ENCODE data around the gene LRRC19.

Gene LRRC19

GRCh38 chr9:26955921-26956859, 49.3 kb downstream of the LRRC19 start, which contains the start of gene IFT74 (continued):
- TF ChIP-seq ZNF362 (tag by site-specific recombination; IDR thresholded peaks at IDR 0.05) (0 out of 2 replicates have a peak, but pooled peaks have one; percentile 32), ZNF571 (tag by site-specific recombination; IDR thresholded peaks at IDR 0.05) (no peak), EGR2 (tag by site-specific recombination; IDR thresholded peaks at IDR 0.05; ENCODE audit: low read depth) (peak; percentile 58; the same call in 1 of the 2 replicates), ZNF335 (tag by site-specific recombination; conservative IDR thresholded peaks at IDR 0.05) (peak; percentile 93), BCL11A (tag by site-specific recombination; IDR thresholded peaks at IDR 0.05; ENCODE audit: low read depth) (no peak), ZNF155 (tag by site-specific recombination; IDR thresholded peaks at IDR 0.05) (no peak), ZSCAN30 (tag by site-specific recombination; IDR thresholded peaks at IDR 0.05) (0 out of 2 replicates have a peak, but pooled peaks have one; percentile 23), ZNF354C (tag by site-specific recombination; IDR thresholded peaks at IDR 0.05; ENCODE audit: borderline replicate concordance, low read depth) (no peak), ZBTB49 (tag by site-specific recombination; IDR thresholded peaks at IDR 0.05; ENCODE audit: low read depth) (no peak), ZBTB1 (tag by site-specific recombination; IDR thresholded peaks at IDR 0.05) (no peak), ZNF24 (tag by site-specific recombination; IDR thresholded peaks at IDR 0.05) (0 out of 2 replicates have a peak, but pooled peaks have one; percentile 10), HOXD13 (CRISPR knock-in tag; IDR thresholded peaks at IDR 0.05; ENCODE audit: borderline replicate concordance) (0 out of 2 replicates have a peak, but pooled peaks have one; percentile 33), ELK4 (IDR thresholded peaks at IDR 0.05; ENCODE audit: borderline replicate concordance, low read depth, low read length) (no peak), ZNF704 (tag by site-specific recombination; IDR thresholded peaks at IDR 0.05) (no peak), ZNF112 (tag by site-specific recombination; IDR thresholded peaks at IDR 0.05) (no peak), KLF1 (tag by site-specific recombination; IDR thresholded peaks at IDR 0.05) (no peak), REPIN1 (tag by site-specific recombination; IDR thresholded peaks at IDR 0.05; ENCODE audit: low read depth) (no peak; the same call in 1 of the 2 replicates), ZNF449 (tag by site-specific recombination; IDR thresholded peaks at IDR 0.05) (no peak), ZNF350 (tag by site-specific recombination; IDR thresholded peaks at IDR 0.05) (no peak), ZNF311 (tag by site-specific recombination; IDR thresholded peaks at IDR 0.05; ENCODE audit: borderline replicate concordance) (no peak), ZNF837 (tag by site-specific recombination; IDR thresholded peaks at IDR 0.05) (no peak), ZNF645 (tag by site-specific recombination; IDR thresholded peaks at IDR 0.05) (no peak), ZNF548 (tag by site-specific recombination; IDR thresholded peaks at IDR 0.05) (no peak), ZIC2 (tag by site-specific recombination; IDR thresholded peaks at IDR 0.05) (no peak), SCRT1 (tag by site-specific recombination; IDR thresholded peaks at IDR 0.05; ENCODE audit: borderline replicate concordance) (no peak), KLF10 (tag by site-specific recombination; IDR thresholded peaks at IDR 0.05) (no peak), ZNF660 (tag by site-specific recombination; IDR thresholded peaks at IDR 0.05) (no peak), ZNF157 (tag by site-specific recombination; IDR thresholded peaks at IDR 0.05) (no peak), KLF17 (tag by site-specific recombination; IDR thresholded peaks at IDR 0.05) (no peak), ZNF600 (tag by site-specific recombination; IDR thresholded peaks at IDR 0.05) (peak; percentile 77)

Measured in HEK293 (cell line).